ENCODE data around the gene MLLT1. TPM values are rescaled to one million over a fixed set of nuclear protein-coding genes. Genes with fewer than 3 reads are reported as not detected.

MLLT1 gene
- total RNA-seq, 2 experiments from 2014 or later: 17.5 to 56.0 TPM

DNA sequence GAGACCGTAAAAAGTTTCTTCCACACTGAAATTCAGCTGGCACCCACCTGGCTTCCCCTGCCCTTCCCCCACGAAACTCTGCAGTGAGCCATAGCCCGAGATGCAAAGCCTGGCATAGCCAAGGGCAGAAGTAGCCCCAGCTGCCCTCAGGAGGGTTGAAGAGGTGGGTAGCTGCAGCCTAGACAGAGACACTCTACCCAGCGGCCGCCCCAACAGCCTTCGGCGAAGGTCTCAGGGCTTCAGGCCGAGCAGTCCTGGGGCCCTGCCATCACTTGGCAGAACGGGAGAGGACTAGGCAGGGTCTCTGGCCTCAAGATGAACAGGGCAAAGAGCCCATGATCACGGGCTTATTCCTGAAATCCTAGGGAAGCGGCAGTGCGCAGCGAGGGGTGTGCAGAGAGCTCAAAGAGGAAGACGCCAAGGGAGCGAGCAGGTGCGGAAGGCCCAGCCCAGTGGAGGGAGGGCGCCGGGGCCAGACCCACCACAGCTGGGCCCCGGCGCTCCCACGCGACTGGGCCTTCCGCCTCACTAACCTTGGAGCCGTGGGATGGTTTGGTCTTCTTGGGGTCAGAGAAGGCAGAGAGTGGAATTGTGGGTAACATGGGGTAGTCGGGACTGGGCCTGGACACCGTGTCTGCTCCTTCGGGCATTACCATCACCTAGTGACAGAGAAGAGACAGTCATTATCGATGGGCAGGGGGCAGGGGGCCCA lies 53.2 kb downstream of the MLLT1 start:
- no peaks in the 10 kb centered on the region for H4K20me1 ChIP-seq (ENCODE audit: insufficient read depth, low read length)
- no peak overlapping the region for H3K4me2 ChIP-seq (ENCODE audit: low read length)
- POLR2A ChIA-PET: no interaction called here
- no peaks in the 10 kb centered on the region for H3K4me1 ChIP-seq (ENCODE audit: insufficient read depth, low read length, poor library complexity, severe bottlenecking)
- peaks cover 54% of the 10 kb centered on the region for H3K36me3 ChIP-seq (ENCODE audit: insufficient read depth, low read length)
- CTCF ChIA-PET (ENCODE audit: unreplicated experiment): no interaction called here
- H3K9me3 ChIP-seq (ENCODE audit: low read length): no peaks in the 10 kb centered on the region
- H2AFZ ChIP-seq (ENCODE audit: low read length): no peak overlapping the region
- H3K9me2 ChIP-seq (ENCODE audit: insufficient read depth, low read length): no peaks in the 10 kb centered on the region
- DNase-seq (ENCODE audit: low spot score): no peak
- no peak for TF ChIP-seq EZH2phosphoT487 (IDR thresholded peaks at IDR 0.05; ENCODE audit: borderline replicate concordance, low read depth, low read length)
- TF ChIP-seq CTCF (conservative IDR thresholded peaks at IDR 0.05; ENCODE audit: low read length): no peak
- H3K27ac ChIP-seq (ENCODE audit: low read depth, low read length, poor library complexity, severe bottlenecking): no peak overlapping the region
- BruUV-seq (replicated peaks): no TSS peak
- H3K4me3 ChIP-seq (ENCODE audit: low read depth, low read length, poor library complexity, severe bottlenecking): no peak overlapping the region
- intact Hi-C loops (cut with micrococcal nuclease; ENCODE audit: unreplicated experiment): no loop called here
- no peaks in the 10 kb centered on the region for H3K79me2 ChIP-seq (ENCODE audit: insufficient read depth, low read depth, low read length)

- H3K36me3 ChIP-seq (ENCODE audit: insufficient read depth, low read length): peaks cover 57% of the 10 kb centered on the region
- POLR2A ChIA-PET: no interaction called here
- H3K79me2 ChIP-seq (ENCODE audit: insufficient read depth, low read depth, low read length): no peaks in the 10 kb centered on the region
- TF ChIP-seq CTCF (conservative IDR thresholded peaks at IDR 0.05; ENCODE audit: low read length): no peak
- no peak for TF ChIP-seq EZH2phosphoT487 (IDR thresholded peaks at IDR 0.05; ENCODE audit: borderline replicate concordance, low read depth, low read length)
- CTCF ChIA-PET (ENCODE audit: unreplicated experiment): no interaction called here
- DNase-seq (ENCODE audit: low spot score): no peak
- BruUV-seq (replicated peaks): no TSS peak
- H3K9me2 ChIP-seq (ENCODE audit: insufficient read depth, low read length): no peaks in the 10 kb centered on the region
- H3K9me3 ChIP-seq (ENCODE audit: low read length): no peaks in the 10 kb centered on the region
- H2AFZ ChIP-seq (ENCODE audit: low read length): no peak overlapping the region
- no peak overlapping the region for H3K27ac ChIP-seq (ENCODE audit: low read depth, low read length, poor library complexity, severe bottlenecking)
- intact Hi-C loops (cut with micrococcal nuclease; ENCODE audit: unreplicated experiment): no loop called here
- H4K20me1 ChIP-seq (ENCODE audit: insufficient read depth, low read length): no peaks in the 10 kb centered on the region
- no peak overlapping the region for H3K4me2 ChIP-seq (ENCODE audit: low read length)
- no peak overlapping the region for H3K4me3 ChIP-seq (ENCODE audit: low read depth, low read length, poor library complexity, severe bottlenecking)
- H3K4me1 ChIP-seq (ENCODE audit: insufficient read depth, low read length, poor library complexity, severe bottlenecking): no peaks in the 10 kb centered on the region
Observed at GRCh38 chr19:6226012-6226411, 53.8 kb downstream of the MLLT1 start.

GRCh38 chr19:6225232-6225865 lies 54.4 kb downstream of the MLLT1 start:
- H3K4me2 ChIP-seq (ENCODE audit: low read length): no peak overlapping the region
- no peak for DNase-seq (ENCODE audit: low spot score)
- CTCF ChIA-PET (ENCODE audit: unreplicated experiment): no interaction called here
- H3K36me3 ChIP-seq (ENCODE audit: insufficient read depth, low read length): peaks cover 50% of the 10 kb centered on the region
- H4K20me1 ChIP-seq (ENCODE audit: insufficient read depth, low read length): no peaks in the 10 kb centered on the region
- TF ChIP-seq CTCF (conservative IDR thresholded peaks at IDR 0.05; ENCODE audit: low read length) (no peak), EZH2phosphoT487 (IDR thresholded peaks at IDR 0.05; ENCODE audit: borderline replicate concordance, low read depth, low read length) (no peak)
- intact Hi-C loops (cut with micrococcal nuclease; ENCODE audit: unreplicated experiment): no loop called here
- no TSS peak for BruUV-seq (replicated peaks)
- H3K4me3 ChIP-seq (ENCODE audit: low read depth, low read length, poor library complexity, severe bottlenecking): no peak overlapping the region
- POLR2A ChIA-PET: no interaction called here
- no peak overlapping the region for H2AFZ ChIP-seq (ENCODE audit: low read length)
- no peaks in the 10 kb centered on the region for H3K4me1 ChIP-seq (ENCODE audit: insufficient read depth, low read length, poor library complexity, severe bottlenecking)
- no peak overlapping the region for H3K27ac ChIP-seq (ENCODE audit: low read depth, low read length, poor library complexity, severe bottlenecking)
- H3K79me2 ChIP-seq (ENCODE audit: insufficient read depth, low read depth, low read length): no peaks in the 10 kb centered on the region
- no peaks in the 10 kb centered on the region for H3K9me2 ChIP-seq (ENCODE audit: insufficient read depth, low read length)
- no peaks in the 10 kb centered on the region for H3K9me3 ChIP-seq (ENCODE audit: low read length)

Data from OCI-LY7 (cell line).